Psoas muscle (tissue), 8 donors: ENCODE data around the gene TPPP. TPM values are rescaled to one million over a fixed set of nuclear protein-coding genes. Genes with fewer than 3 reads are reported as not detected.

Source experiments
- ATAC-seq, 4 donors: fragments of 200-7000 bp; cut with Tn5 transposase; one replicate each; pipeline ENCODE4 v1.9.1; 2020; ENCODE audit warnings: moderate library complexity in 3 of 4, mild to moderate bottlenecking in 2 of 4
- DNase-seq, 2 donors: peaks; one replicate each; pipeline ENCODE4 v3.0.0-alpha.2; 2020
- H3K27ac ChIP-seq: fragments of 200-600 bp; one replicate; pipeline ENCODE4 v1.8.0; 2022
- H3K27me3 ChIP-seq, 3 donors: fragments of 200-600 bp in 1 of 3; one replicate each; pipeline versions ENCODE4 v1.6.1 to v1.8.0; 2013 to 2022; ENCODE audit warnings: low read length in 2 of 3, mild to moderate bottlenecking in 2 of 3, moderate library complexity in 1 of 3; ENCODE audit not compliant: insufficient read depth in 3 of 3
- H3K36me3 ChIP-seq, 2 donors: fragments of 200-600 bp in 1 of 2; one replicate each; pipeline versions ENCODE4 v1.6.1 to v1.8.0; 2013 to 2022; ENCODE audit warnings: low read depth in 1 of 2, mild to moderate bottlenecking in 1 of 2, moderate library complexity in 1 of 2; ENCODE audit not compliant: insufficient read depth in 1 of 2
- H3K4me1 ChIP-seq: fragments of 200-600 bp; one replicate; pipeline ENCODE4 v1.8.0; 2022
- H3K4me3 ChIP-seq: fragments of 200-600 bp; one replicate; pipeline ENCODE4 v1.8.0; 2022; ENCODE audit warnings: mild to moderate bottlenecking
- H3K9me3 ChIP-seq: fragments of 200-600 bp; one replicate; pipeline ENCODE4 v1.8.0; 2022
- WGBS, 3 donors: extraction: QIAGEN DNeasy Blood & Tissue Kit; methylation state at CpG; one replicate each; pipeline versions ENCODE4 v1.1.6 to v1.1.7; 2013; 5-methylcytosine and 5-hydroxymethylcytosine counted together
- intact Hi-C, 2 donors: fragments of 100-400 bp; cut with DNase I; formaldehyde crosslinking; loops; one replicate each; pipeline versions ENCODE4 v1.11.0 to v1.14.2; 2022
- polyA plus RNA-seq, 3 donors: library from polyadenylated mRNA; stranded (reverse); fragments of 200-250 nt; gene quantifications; one replicate each; pipeline ENCODE4 v1.2.3, GENCODE V29; 2013
- total RNA-seq, 4 donors: library from RNA; stranded (reverse); fragmentation: NEBNext Ultra II Directional in 2 of 4; extraction: Animal tissue kit (Norgen Biotek cat#: 25700) in 2 of 4; gene quantifications; one replicate each; pipeline versions ENCODE4 v1.2.1 to v1.2.4, GENCODE V29; 2021 to 2023
- TF ChIP-seq, protein P1 (sequence below): fragments of 200-600 bp; IDR thresholded peaks from one replicate; pipeline ENCODE4 v1.8.0; 2022; ENCODE audit warnings: antibody characterized with exemption
- donor health status: healthy with polysubstance abuse.
- donor health status: DM: no; HTN: no; CAD: no; lungs with moderate emphysema.
- donor health status: Bipolar disorder and iron deficiency.
- donor health status: healthy.
- donor health status: DM: yes; HTN: yes; CAD: no.
- donor health status: DM: no; HTN: no; CAD: no.
- donor health status: DM: no; HTN: no; CAD: no.
- donor health status: DM: yes; HTN: yes; CAD: no.

Gene TPPP
- total and polyA plus RNA-seq, 7 donors, result 1.8 to 11.0 (median 3.3) TPM

DNA sequence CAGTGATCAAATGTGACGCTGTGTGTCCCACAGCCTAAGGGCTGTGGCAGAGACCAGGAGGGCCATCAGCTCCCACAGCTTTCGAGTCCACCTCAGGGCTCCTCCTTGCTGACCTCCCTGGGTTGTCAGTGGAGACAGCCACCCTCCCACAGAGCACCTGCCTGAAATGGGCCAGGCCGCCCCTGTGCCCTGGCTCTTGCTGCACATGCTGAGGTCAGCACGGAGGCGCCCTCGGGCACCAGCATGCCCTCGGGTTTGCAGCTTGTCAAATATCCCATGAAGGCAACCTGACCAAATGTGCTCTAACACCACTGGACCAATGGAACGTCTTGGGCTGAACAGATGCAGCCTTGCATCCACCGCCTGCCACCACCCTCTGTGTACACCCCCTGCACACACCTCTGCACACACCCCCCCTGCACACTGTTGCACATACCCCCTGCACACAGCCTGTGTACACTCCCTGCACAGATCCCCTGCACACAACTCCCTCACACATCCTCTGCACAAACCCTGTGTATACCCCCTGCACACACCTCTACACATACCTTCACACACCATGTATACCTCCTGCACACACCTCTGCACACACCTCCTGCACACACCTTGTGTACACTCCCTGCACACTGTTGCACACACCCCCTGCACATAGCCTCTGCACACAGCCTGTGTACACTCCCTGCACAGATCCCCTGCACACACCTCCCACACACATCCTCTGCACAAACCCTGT is 83.0 kb downstream of the TPPP start:
- no peak overlapping the region for H3K27ac ChIP-seq
- intact Hi-C loops, result loop anchor here (10.0 kb wide), 1 partner anchor 135 kb away; no protein-coding TSS in a partner anchor

More for the DNA sequence above, 83.0 kb downstream of the TPPP start:
- WGBS, 3 donors, result 83 to 85% (median 84%) methylated on average over 9 of the region's 9 CpGs
- ATAC-seq (no peak), DNase-seq (no peak)
- peaks cover 0 to 4% (median 0%) of the 10 kb centered on the region in 3 donors for H3K27me3 ChIP-seq
- no peaks in the 10 kb centered on the region for H3K4me1 ChIP-seq
- no peak overlapping the region for H3K4me3 ChIP-seq
- no peaks in the 10 kb centered on the region for H3K9me3 ChIP-seq
- TF ChIP-seq, protein P1, sequence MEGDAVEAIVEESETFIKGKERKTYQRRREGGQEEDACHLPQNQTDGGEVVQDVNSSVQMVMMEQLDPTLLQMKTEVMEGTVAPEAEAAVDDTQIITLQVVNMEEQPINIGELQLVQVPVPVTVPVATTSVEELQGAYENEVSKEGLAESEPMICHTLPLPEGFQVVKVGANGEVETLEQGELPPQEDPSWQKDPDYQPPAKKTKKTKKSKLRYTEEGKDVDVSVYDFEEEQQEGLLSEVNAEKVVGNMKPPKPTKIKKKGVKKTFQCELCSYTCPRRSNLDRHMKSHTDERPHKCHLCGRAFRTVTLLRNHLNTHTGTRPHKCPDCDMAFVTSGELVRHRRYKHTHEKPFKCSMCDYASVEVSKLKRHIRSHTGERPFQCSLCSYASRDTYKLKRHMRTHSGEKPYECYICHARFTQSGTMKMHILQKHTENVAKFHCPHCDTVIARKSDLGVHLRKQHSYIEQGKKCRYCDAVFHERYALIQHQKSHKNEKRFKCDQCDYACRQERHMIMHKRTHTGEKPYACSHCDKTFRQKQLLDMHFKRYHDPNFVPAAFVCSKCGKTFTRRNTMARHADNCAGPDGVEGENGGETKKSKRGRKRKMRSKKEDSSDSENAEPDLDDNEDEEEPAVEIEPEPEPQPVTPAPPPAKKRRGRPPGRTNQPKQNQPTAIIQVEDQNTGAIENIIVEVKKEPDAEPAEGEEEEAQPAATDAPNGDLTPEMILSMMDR, result no peak
- no peaks in the 10 kb centered on the region for H3K36me3 ChIP-seq

Other genes starting within 250 kb of the TPPP start
- 1 to 10 TPM in 2 of 4 donors, under 1 TPM in 2; 0.81 to 1.7 (median 1.0) TPM for gene SLC9A3, start 168.9 kb downstream of the TPPP start, total RNA-seq
- gene SLC9A3, start 168.9 kb downstream of the TPPP start, polyA plus RNA-seq, result 1 to 10 TPM; 1.2 to 1.7 (median 1.6) TPM
- gene CEP72, start 81.0 kb downstream of the TPPP start, total RNA-seq, result 1 to 10 TPM in 2 of 4 donors, under 1 TPM in 2; 0.48 to 2.4 (median 1.1) TPM
- 1 to 10 TPM in 1 of 3 donors, under 1 TPM in 2; 0.43 to 1.5 (median 0.68) TPM for gene CEP72, start 81.0 kb downstream of the TPPP start, polyA plus RNA-seq
- gene ZDHHC11B, start 91.4 kb upstream of the TPPP start, total RNA-seq, result 1 to 10 TPM in 3 of 4 donors, under 1 TPM in 1; 0.99 to 7.4 (median 2.8) TPM
- gene ZDHHC11B, start 91.4 kb upstream of the TPPP start, polyA plus RNA-seq, result 1 to 10 TPM in 1 of 3 donors, under 1 TPM in 2; 0.38 to 1.3 (median 0.55) TPM
- 1 to 10 TPM; 1.6 to 9.4 (median 2.8) TPM for gene ZDHHC11, start 157.6 kb upstream of the TPPP start, total RNA-seq
- gene ZDHHC11, start 157.6 kb upstream of the TPPP start, polyA plus RNA-seq, result 1 to 10 TPM in 1 of 3 donors, under 1 TPM in 2; 0.44 to 6.7 (median 0.51) TPM
- 10 to 100 TPM; 21.3 to 28.0 (median 22.3) TPM for gene BRD9, start 199.4 kb upstream of the TPPP start, total RNA-seq
- gene BRD9, start 199.4 kb upstream of the TPPP start, polyA plus RNA-seq, result 10 to 100 TPM; 18.7 to 26.6 (median 24.8) TPM
- gene TRIP13, start 199.5 kb upstream of the TPPP start, total RNA-seq, result under 1 TPM; 0.39 to 0.89 (median 0.76) TPM
- gene TRIP13, start 199.5 kb upstream of the TPPP start, polyA plus RNA-seq, result 1 to 10 TPM in 1 of 3 donors, under 1 TPM in 2; 0.44 to 2.9 (median 0.83) TPM